ENCODE results near the gene NDOR1.

Gene NDOR1

GRCh38 chr9:137216188-137216965 lies 10.9 kb downstream of the NDOR1 start:
- Histone ChIP-seq H3K27ac (ENCODE audit: low read depth, low read length) (no peak overlapping the region), H2AFZ (ENCODE audit: low read depth, low read length, severe bottlenecking) (no peak overlapping the region), H4K20me1 (ENCODE audit: low read depth, low read length) (no peaks in the 10 kb centered on the region), H3K79me2 (ENCODE audit: insufficient read depth, low read length) (no peaks in the 10 kb centered on the region), H3K27me3 (ENCODE audit: low read length) (no peaks in the 10 kb centered on the region), H3K4me2 (ENCODE audit: low read depth, low read length, poor library complexity, severe bottlenecking) (no peak overlapping the region), H3K36me3 (ENCODE audit: low read length) (no peaks in the 10 kb centered on the region), H3K9me2 (replicated peaks; ENCODE audit: insufficient read depth, low read length) (no peaks in the 10 kb centered on the region), H3K9ac (ENCODE audit: low read length) (no peak overlapping the region), H3F3A (ENCODE audit: insufficient read depth) (no peaks in the 10 kb centered on the region), H3K9me3 (ENCODE audit: insufficient read depth, low read length) (no peaks in the 10 kb centered on the region), H3K4me3 (ENCODE audit: insufficient read depth, low read length, poor library complexity, severe bottlenecking) (no peak overlapping the region)
- TF ChIP-seq CTCF (IDR thresholded peaks at IDR 0.05; ENCODE audit: insufficient read depth, low read length, poor library complexity, severe bottlenecking) (no peak), EZH2phosphoT487 (conservative IDR thresholded peaks at IDR 0.05; ENCODE audit: low read length) (no peak)

- no peak overlapping the region for H2AFZ ChIP-seq (ENCODE audit: low read depth, low read length, severe bottlenecking)
- H3K9me3 ChIP-seq (ENCODE audit: insufficient read depth, low read length), result no peaks in the 10 kb centered on the region
- no peaks in the 10 kb centered on the region for H3K79me2 ChIP-seq (ENCODE audit: insufficient read depth, low read length)
- H3K9me2 ChIP-seq (replicated peaks; ENCODE audit: insufficient read depth, low read length), result no peaks in the 10 kb centered on the region
- H3K9ac ChIP-seq (ENCODE audit: low read length), result no peak overlapping the region
- no peaks in the 10 kb centered on the region for H4K20me1 ChIP-seq (ENCODE audit: low read depth, low read length)
- no peaks in the 10 kb centered on the region for H3K27me3 ChIP-seq (ENCODE audit: low read length)
- no peaks in the 10 kb centered on the region for H3K36me3 ChIP-seq (ENCODE audit: low read length)
- H3K4me2 ChIP-seq (ENCODE audit: low read depth, low read length, poor library complexity, severe bottlenecking), result no peak overlapping the region
- no peak overlapping the region for H3K4me3 ChIP-seq (ENCODE audit: insufficient read depth, low read length, poor library complexity, severe bottlenecking)
- H3F3A ChIP-seq (ENCODE audit: insufficient read depth), result no peaks in the 10 kb centered on the region
- no peak for TF ChIP-seq EZH2phosphoT487 (conservative IDR thresholded peaks at IDR 0.05; ENCODE audit: low read length)
- TF ChIP-seq CTCF (IDR thresholded peaks at IDR 0.05; ENCODE audit: insufficient read depth, low read length, poor library complexity, severe bottlenecking), result no peak
- no peak overlapping the region for H3K27ac ChIP-seq (ENCODE audit: low read depth, low read length)
Observed at GRCh38 chr9:137217276-137218211, 12.0 kb downstream of the NDOR1 start.

GRCh38 chr9:137218212-137218753 lies 12.8 kb downstream of the NDOR1 start:
- H3K27ac ChIP-seq (ENCODE audit: low read depth, low read length), result no peak overlapping the region
- no peaks in the 10 kb centered on the region for H3K9me3 ChIP-seq (ENCODE audit: insufficient read depth, low read length)
- TF ChIP-seq CTCF (IDR thresholded peaks at IDR 0.05; ENCODE audit: insufficient read depth, low read length, poor library complexity, severe bottlenecking) (no peak), EZH2phosphoT487 (conservative IDR thresholded peaks at IDR 0.05; ENCODE audit: low read length) (no peak)
- no peak overlapping the region for H3K4me3 ChIP-seq (ENCODE audit: insufficient read depth, low read length, poor library complexity, severe bottlenecking)
- no peaks in the 10 kb centered on the region for H3K79me2 ChIP-seq (ENCODE audit: insufficient read depth, low read length)
- no peaks in the 10 kb centered on the region for H3K9me2 ChIP-seq (replicated peaks; ENCODE audit: insufficient read depth, low read length)
- H3K36me3 ChIP-seq (ENCODE audit: low read length), result no peaks in the 10 kb centered on the region
- H3K4me2 ChIP-seq (ENCODE audit: low read depth, low read length, poor library complexity, severe bottlenecking), result no peak overlapping the region
- H3K9ac ChIP-seq (ENCODE audit: low read length), result no peak overlapping the region
- H4K20me1 ChIP-seq (ENCODE audit: low read depth, low read length), result no peaks in the 10 kb centered on the region
- H3K27me3 ChIP-seq (ENCODE audit: low read length), result no peaks in the 10 kb centered on the region
- no peak overlapping the region for H2AFZ ChIP-seq (ENCODE audit: low read depth, low read length, severe bottlenecking)
- H3F3A ChIP-seq (ENCODE audit: insufficient read depth), result no peaks in the 10 kb centered on the region

All from SU-DHL-6 (cell line).